ENCODE data around the gene KRT28.

GRCh38 chr17:40816569-40816968 is 16.8 kb upstream of the KRT28 start:
- TF ChIP-seq ZNF274 (IDR thresholded peaks at IDR 0.05; ENCODE audit: low read depth, low read length) = no peak
- no peak for TF ChIP-seq SUZ12 (IDR thresholded peaks at IDR 0.05; ENCODE audit: extremely low read depth, insufficient read depth, insufficient read length)
- TF ChIP-seq YY1 (IDR thresholded peaks at IDR 0.05; ENCODE audit: insufficient read depth, insufficient read length) = no peak

Data from NT2/D1 (cell line).